ENCODE data around the gene OR51F2.
"Not testable (repeated sequence)": the region's sequence is repeated elsewhere in the genome, so short reads cannot be mapped to it uniquely, and the experiment has no call there.

Gene OR51F2

GRCh38 chr11:4821021-4821420, at the start of gene OR51F2:
TSS of gene OR51F2 (plus strand) at chr11:4821321. CDS start at chr11:4821422, 101 bp downstream.
- DNase-seq (ENCODE audit: low read depth), result no peak
- no peak within 1 kb of the TSS for H3K4me3 ChIP-seq (ENCODE audit: low read depth, low read length)

GRCh38 chr11:4782454-4782853, 38.7 kb upstream of the OR51F2 start:
- DNase-seq (ENCODE audit: low read depth), result no peak

GRCh38 chr11:4797206-4797605, 23.9 kb upstream of the OR51F2 start:
- H3K4me3 ChIP-seq (ENCODE audit: low read depth, low read length), result no peak overlapping the region
- DNase-seq (ENCODE audit: low read depth), result no peak

More at GRCh38 chr11:4782454-4782853, 38.7 kb upstream of the OR51F2 start:
- H3K4me3 ChIP-seq (ENCODE audit: low read depth, low read length), result no peak overlapping the region

DNA sequence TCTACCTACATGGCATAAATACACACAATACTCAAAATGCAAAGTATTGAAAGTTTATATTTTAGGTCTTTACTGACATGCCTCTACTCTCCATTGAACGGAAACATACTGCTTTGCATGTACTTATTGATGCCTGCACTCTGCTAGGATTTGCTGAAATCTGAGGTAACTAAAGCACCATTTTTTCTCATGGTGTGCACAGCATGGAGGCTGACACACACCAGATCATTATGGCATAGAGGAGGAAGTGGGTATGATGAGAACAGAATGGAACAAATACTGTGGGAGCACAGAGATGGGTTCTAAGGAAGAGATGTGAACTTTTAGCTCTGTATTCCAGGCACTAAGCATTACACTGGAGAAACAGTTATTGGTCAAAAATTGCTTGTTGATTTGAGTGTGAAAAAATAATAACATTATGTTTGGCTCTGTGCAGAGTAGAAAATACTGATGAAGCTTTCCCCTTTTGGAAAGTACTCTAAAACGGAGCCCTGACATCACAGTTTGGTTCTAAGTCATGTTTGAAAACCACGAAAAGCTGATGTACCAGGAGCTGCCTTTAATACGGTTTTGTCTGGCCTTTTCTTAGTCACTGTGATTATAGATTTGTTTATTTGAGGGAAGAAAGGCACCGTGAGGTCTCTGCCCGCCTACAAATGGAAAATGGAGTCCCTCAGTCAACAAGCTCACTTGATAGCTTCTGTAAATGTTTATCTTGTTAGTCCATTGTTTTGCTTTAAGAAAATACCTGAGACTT, 22.5 kb upstream of the OR51F2 start:
- no peak for DNase-seq (ENCODE audit: low read depth)
- H3K4me3 ChIP-seq (ENCODE audit: low read depth, low read length), result no peak overlapping the region

DNA sequence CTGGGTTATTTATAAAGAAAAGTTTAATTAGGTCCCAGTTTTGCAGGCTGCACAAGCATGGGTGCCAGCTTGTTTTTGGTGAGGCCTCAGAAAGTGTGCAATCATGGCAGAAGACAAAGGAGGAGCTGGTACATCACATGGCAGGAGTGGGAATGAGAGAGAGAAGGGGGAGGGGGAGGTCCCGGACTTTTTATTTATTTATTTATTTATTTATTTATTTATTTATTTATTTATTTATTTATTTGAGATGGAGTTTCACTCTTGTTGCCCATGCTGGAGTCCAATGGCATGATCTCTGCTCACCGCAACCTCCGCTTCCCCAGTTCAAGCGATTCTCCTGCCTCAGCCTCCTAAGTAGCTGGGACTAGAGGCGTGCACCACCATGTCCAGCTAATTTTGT, 19.8 kb upstream of the OR51F2 start:
- H3K4me3 ChIP-seq (ENCODE audit: low read depth, low read length); DNase-seq (ENCODE audit: low read depth): not testable (repeated sequence)

- no peak within 1 kb of the TSS for H3K4me3 ChIP-seq (ENCODE audit: low read depth, low read length)
- no peak for DNase-seq (ENCODE audit: low read depth)
These were observed 16.8 kb upstream of the OR51F2 start, which contains the start of gene OR52R1 for GRCh38 chr11:4804280-4804679. TSS of gene OR52R1 (minus strand) at chr11:4804380. CDS start at chr11:4804380, 0 bp downstream.

- no peak overlapping the region for H3K4me3 ChIP-seq (ENCODE audit: low read depth, low read length)
- DNase-seq (ENCODE audit: low read depth), result no peak
These were observed 12.6 kb upstream of the OR51F2 start for GRCh38 chr11:4808476-4808875.

DNA sequence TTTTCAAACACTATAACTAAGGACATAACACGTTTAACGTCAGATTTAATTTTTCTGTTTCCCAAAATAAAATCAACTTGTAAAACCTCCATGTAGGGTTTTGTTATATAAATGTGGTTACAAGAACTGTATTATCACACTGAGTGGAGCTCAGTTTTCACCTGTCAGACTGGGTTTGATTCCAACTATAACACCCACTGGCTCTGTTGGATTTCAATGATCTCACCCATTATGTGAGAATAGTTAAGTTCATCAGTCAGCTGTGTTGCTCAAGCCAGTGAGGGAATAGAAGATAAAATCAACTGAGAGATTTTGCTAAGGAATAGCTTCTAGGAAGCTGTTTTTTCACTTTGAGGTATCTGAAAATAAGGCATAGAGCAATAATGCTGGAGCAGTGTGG, 11.9 kb upstream of the OR51F2 start:
- H3K4me3 ChIP-seq (ENCODE audit: low read depth, low read length), result no peak overlapping the region

GRCh38 chr11:4825132-4825531, 4.0 kb downstream of the OR51F2 start:
- no peak overlapping the region for H3K4me3 ChIP-seq (ENCODE audit: low read depth, low read length)
- no peak for DNase-seq (ENCODE audit: low read depth)

More for the DNA sequence above, 11.9 kb upstream of the OR51F2 start:
- DNase-seq (ENCODE audit: low read depth), result no peak

DNA sequence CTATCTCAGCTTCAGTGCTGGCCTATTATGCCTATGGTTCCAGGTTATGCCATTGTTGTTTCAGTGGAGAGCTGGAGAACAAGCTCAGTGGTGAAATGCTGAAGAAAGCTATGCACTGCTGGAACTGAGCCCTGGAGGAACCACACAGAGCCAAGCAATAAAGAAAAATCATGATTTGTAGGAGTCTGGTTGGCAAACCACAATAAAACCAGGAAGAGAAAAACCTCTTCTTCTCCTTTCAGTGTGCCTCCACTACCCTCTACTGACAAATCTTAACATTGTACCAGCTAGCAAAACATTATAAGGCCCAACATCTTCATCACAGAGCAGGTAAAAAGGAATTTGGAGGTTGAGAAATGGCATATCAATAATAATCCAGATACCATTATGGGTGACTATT, 5.3 kb downstream of the OR51F2 start:
- peak; percentile 5 for DNase-seq (ENCODE audit: low read depth)
- H3K4me3 ChIP-seq (ENCODE audit: low read depth, low read length), result no peak overlapping the region

GRCh38 chr11:4830346-4830745, 9.2 kb downstream of the OR51F2 start:
- no peak overlapping the region for H3K4me3 ChIP-seq (ENCODE audit: low read depth, low read length)
- DNase-seq (ENCODE audit: low read depth), result no peak

DNA sequence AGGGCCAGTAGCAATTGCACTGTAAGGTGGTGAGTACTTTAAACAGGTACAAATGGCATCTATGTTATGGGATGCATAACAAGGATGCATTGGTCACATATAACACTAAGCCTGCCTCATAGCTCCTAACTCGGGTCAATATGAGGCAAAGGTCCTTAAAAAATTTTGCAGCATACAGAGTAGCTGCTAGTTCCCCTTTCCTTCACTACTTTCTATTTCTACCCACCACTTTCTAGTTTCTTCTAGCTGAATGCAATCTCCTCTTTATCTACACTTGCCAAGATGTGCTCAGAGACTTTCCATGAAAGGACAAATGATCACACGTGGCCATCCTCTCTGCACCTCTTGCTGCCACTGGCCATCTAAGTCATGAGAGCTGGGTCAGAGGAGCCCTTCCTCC, 9.8 kb downstream of the OR51F2 start:
- DNase-seq (ENCODE audit: low read depth), result no peak
- no peak overlapping the region for H3K4me3 ChIP-seq (ENCODE audit: low read depth, low read length)

- H3K4me3 ChIP-seq (ENCODE audit: low read depth, low read length), result no peak overlapping the region
These were observed 18.9 kb downstream of the OR51F2 start for GRCh38 chr11:4839851-4840549.

DNA sequence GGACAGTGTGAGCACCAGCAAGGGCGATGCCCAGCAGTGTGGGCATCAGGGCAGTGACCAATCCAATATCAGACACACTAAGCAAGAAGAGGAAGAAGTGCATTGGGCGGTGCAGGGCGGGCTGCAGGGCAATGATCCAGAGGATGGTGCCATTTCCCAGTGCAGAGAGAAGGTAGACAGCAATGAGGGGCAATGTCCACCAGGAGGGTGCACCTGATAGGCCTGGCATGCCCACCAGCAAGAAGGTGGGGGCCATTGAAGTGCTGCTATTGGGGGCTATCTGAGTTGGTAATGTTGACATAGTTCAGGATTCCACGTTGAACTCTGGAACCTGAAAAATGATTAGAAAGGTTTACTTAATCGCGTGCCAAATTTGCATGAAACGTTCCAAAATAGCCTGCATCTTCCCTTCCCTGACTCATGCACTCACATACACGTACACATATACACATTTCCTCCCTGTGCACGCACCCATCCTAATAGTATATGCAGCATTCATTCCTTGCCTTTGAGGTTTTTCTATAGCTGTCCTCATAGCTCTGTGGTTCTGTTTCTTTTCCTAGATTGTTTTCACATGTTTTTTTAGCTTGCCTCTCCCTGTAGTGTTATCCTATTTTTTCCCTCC, 27.9 kb downstream of the OR51F2 start, which contains the start of gene OR51S1:
Gene OR51S1 (minus strand): TSS at position 301 of the 625 bp plus-strand sequence. CDS start 0 bp downstream, at position 301.
- no peak for DNase-seq (ENCODE audit: low read depth)
- H3K4me3 ChIP-seq (ENCODE audit: low read depth, low read length), result no peak within 1 kb of the TSS

More at GRCh38 chr11:4839851-4840549, 18.9 kb downstream of the OR51F2 start:
- DNase-seq (ENCODE audit: low read depth), result no peak

- no peak for DNase-seq (ENCODE audit: low read depth)
- no peak overlapping the region for H3K4me3 ChIP-seq (ENCODE audit: low read depth, low read length)
These were observed 29.9 kb downstream of the OR51F2 start for GRCh38 chr11:4851033-4851432.

GRCh38 chr11:4854286-4854685, 33.2 kb downstream of the OR51F2 start:
- not testable (repeated sequence) for H3K4me3 ChIP-seq (ENCODE audit: low read depth, low read length); DNase-seq (ENCODE audit: low read depth)

GRCh38 chr11:4862447-4863236, 41.5 kb downstream of the OR51F2 start:
- DNase-seq (ENCODE audit: low read depth), result no peak
- H3K4me3 ChIP-seq (ENCODE audit: low read depth, low read length), result no peak overlapping the region

GRCh38 chr11:4863876-4864275, 42.8 kb downstream of the OR51F2 start:
- no peak for DNase-seq (ENCODE audit: low read depth)
- H3K4me3 ChIP-seq (ENCODE audit: low read depth, low read length), result no peak overlapping the region

DNA sequence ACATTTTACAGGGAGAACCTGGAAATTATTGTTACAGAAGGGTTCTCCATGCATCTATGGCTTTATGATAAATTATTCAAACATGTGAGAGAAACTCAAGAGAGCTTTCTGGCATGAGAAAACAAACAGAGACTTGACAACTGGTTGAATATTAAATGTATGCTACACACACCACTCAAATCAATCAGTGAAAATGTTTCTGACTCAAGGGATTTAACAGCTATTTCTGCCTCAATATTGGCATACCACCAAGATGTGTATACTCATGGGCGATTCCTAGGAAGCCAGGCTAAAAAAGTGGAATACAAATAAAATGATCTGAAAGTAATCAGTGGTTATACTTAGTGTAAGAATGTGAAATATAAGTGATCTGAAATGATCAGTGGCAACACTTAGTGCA, 44.7 kb downstream of the OR51F2 start:
- no peak for DNase-seq (ENCODE audit: low read depth)

More for the DNA sequence above, 44.7 kb downstream of the OR51F2 start:
- H3K4me3 ChIP-seq (ENCODE audit: low read depth, low read length), result no peak overlapping the region
